ENCODE data around the gene PLCG2. TPM values are rescaled to one million over a fixed set of nuclear protein-coding genes. Genes with fewer than 3 reads are reported as not detected.

PLCG2 gene
- total and polyA plus RNA-seq, 2 experiments from 2014 or later = 2.5 to 5.0 TPM

DNA sequence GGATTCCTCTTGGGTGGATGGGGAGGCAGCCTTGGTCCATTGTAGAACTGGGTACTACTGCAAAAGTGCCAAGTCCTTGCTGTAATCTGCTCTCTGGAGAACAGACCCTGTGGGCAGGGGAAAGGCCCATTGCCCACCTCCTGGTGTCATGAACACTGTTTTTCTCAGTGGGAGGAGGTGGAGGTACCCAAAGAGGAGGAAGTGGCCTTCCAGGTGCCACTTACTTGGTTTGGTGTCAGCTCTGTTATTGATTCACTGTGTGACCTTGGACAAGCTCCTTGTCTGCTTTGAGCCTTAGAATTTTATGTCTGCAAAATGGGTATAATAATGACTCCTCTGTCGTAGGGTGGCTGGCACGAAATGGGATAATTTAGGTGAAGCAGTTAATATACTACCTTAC lies 55.8 kb downstream of the PLCG2 start:
- Histone ChIP-seq H3K27me3 (no peaks in the 10 kb centered on the region), H4K20me1 (ENCODE audit: insufficient read depth, poor library complexity, severe bottlenecking) (no peaks in the 10 kb centered on the region)

GRCh38 chr16:81836279-81837054 lies 57.4 kb downstream of the PLCG2 start:
- no peaks in the 10 kb centered on the region for H3K9me2 ChIP-seq (replicated peaks; ENCODE audit: insufficient read depth)
- H2AFZ ChIP-seq = no peak overlapping the region
- H3K9me3 ChIP-seq (ENCODE audit: low read depth) = no peaks in the 10 kb centered on the region
- no peaks in the 10 kb centered on the region for H3K4me1 ChIP-seq (ENCODE audit: insufficient read depth)
- no peaks in the 10 kb centered on the region for H3K27me3 ChIP-seq
- H3K4me2 ChIP-seq = no peak overlapping the region
- H3K4me3 ChIP-seq = no peak overlapping the region
- no peak for DNase-seq (ENCODE audit: low spot score)
- no peak overlapping the region for H3K27ac ChIP-seq
- no peaks in the 10 kb centered on the region for H3K79me2 ChIP-seq
- TF ChIP-seq EZH2 (IDR thresholded peaks at IDR 0.05; ENCODE audit: borderline replicate concordance) (no peak), EZH2phosphoT487 (IDR thresholded peaks at IDR 0.05; ENCODE audit: low read depth, severe bottlenecking, unreplicated experiment) (no peak)
- TF ChIP-seq, protein P1, sequence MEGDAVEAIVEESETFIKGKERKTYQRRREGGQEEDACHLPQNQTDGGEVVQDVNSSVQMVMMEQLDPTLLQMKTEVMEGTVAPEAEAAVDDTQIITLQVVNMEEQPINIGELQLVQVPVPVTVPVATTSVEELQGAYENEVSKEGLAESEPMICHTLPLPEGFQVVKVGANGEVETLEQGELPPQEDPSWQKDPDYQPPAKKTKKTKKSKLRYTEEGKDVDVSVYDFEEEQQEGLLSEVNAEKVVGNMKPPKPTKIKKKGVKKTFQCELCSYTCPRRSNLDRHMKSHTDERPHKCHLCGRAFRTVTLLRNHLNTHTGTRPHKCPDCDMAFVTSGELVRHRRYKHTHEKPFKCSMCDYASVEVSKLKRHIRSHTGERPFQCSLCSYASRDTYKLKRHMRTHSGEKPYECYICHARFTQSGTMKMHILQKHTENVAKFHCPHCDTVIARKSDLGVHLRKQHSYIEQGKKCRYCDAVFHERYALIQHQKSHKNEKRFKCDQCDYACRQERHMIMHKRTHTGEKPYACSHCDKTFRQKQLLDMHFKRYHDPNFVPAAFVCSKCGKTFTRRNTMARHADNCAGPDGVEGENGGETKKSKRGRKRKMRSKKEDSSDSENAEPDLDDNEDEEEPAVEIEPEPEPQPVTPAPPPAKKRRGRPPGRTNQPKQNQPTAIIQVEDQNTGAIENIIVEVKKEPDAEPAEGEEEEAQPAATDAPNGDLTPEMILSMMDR (IDR thresholded peaks at IDR 0.05; ENCODE audit: poor library complexity) = no peak
- 85% methylated on average over 12 of the region's 12 CpGs for WGBS (ENCODE audit: low lambda C conversion rate, missing lambda C conversion rate)
- H3K36me3 ChIP-seq (replicated peaks; ENCODE audit: insufficient read depth, low read depth) = no peaks in the 10 kb centered on the region
- no peaks in the 10 kb centered on the region for H4K20me1 ChIP-seq (ENCODE audit: insufficient read depth, poor library complexity, severe bottlenecking)

More for the DNA sequence above, 55.8 kb downstream of the PLCG2 start:
- Histone ChIP-seq H3K9me2 (replicated peaks; ENCODE audit: insufficient read depth) (no peaks in the 10 kb centered on the region), H3K9me3 (ENCODE audit: low read depth) (no peaks in the 10 kb centered on the region), H3K4me3 (no peak overlapping the region), H2AFZ (no peak overlapping the region), H3K4me1 (ENCODE audit: insufficient read depth) (no peaks in the 10 kb centered on the region), H3K27ac (no peak overlapping the region), H3K79me2 (no peaks in the 10 kb centered on the region), H3K36me3 (replicated peaks; ENCODE audit: insufficient read depth, low read depth) (no peaks in the 10 kb centered on the region), H3K4me2 (no peak overlapping the region)
- DNase-seq (ENCODE audit: low spot score) = no peak
- no peak for TF ChIP-seq EZH2 (IDR thresholded peaks at IDR 0.05; ENCODE audit: borderline replicate concordance)
- no peak for TF ChIP-seq EZH2phosphoT487 (IDR thresholded peaks at IDR 0.05; ENCODE audit: low read depth, severe bottlenecking, unreplicated experiment)
- TF ChIP-seq, protein P1 (IDR thresholded peaks at IDR 0.05; ENCODE audit: poor library complexity) = no peak
- WGBS (ENCODE audit: low lambda C conversion rate, missing lambda C conversion rate) = 93% methylated on average over 2 of the region's 2 CpGs

- Histone ChIP-seq H3K27ac (no peak overlapping the region), H3K4me1 (ENCODE audit: insufficient read depth) (no peaks in the 10 kb centered on the region), H4K20me1 (ENCODE audit: insufficient read depth, poor library complexity, severe bottlenecking) (no peaks in the 10 kb centered on the region), H3K27me3 (no peaks in the 10 kb centered on the region), H3K9me3 (ENCODE audit: low read depth) (no peaks in the 10 kb centered on the region), H3K4me3 (no peak overlapping the region), H3K4me2 (no peak overlapping the region), H3K9me2 (replicated peaks; ENCODE audit: insufficient read depth) (no peaks in the 10 kb centered on the region), H3K79me2 (no peaks in the 10 kb centered on the region), H2AFZ (no peak overlapping the region), H3K36me3 (replicated peaks; ENCODE audit: insufficient read depth, low read depth) (no peaks in the 10 kb centered on the region)
- WGBS (ENCODE audit: low lambda C conversion rate, missing lambda C conversion rate) = 79% methylated on average over 9 of the region's 9 CpGs
- TF ChIP-seq EZH2phosphoT487 (IDR thresholded peaks at IDR 0.05; ENCODE audit: low read depth, severe bottlenecking, unreplicated experiment) = no peak
- no peak for DNase-seq (ENCODE audit: low spot score)
Observed at GRCh38 chr16:81837312-81837751, 58.2 kb downstream of the PLCG2 start.

DNA sequence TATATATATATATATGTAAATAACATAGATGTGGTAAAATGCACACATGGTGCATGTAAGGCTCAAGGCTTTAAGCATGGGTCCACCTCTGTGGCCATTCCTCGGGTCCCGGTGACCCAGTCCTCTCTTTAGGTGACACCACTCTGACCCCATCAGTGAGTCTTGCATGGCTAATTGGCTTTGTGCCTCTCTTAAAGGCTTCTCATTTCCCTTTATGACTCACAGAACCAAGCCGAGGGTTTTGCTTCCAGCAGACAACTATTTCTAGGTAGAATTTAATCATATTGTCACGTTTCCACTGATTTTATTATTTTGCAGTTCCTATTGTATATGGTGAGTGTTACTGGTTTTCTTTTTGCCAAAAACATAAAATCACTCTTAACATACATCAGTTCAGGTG lies 59.7 kb downstream of the PLCG2 start:
- no peaks in the 10 kb centered on the region for H3K4me1 ChIP-seq (ENCODE audit: insufficient read depth)
- H3K36me3 ChIP-seq (replicated peaks; ENCODE audit: insufficient read depth, low read depth) = no peaks in the 10 kb centered on the region
- H3K27ac ChIP-seq = no peak overlapping the region
- H2AFZ ChIP-seq = no peak overlapping the region
- H3K9me3 ChIP-seq (ENCODE audit: low read depth) = no peaks in the 10 kb centered on the region
- no peaks in the 10 kb centered on the region for H3K27me3 ChIP-seq
- no peaks in the 10 kb centered on the region for H3K9me2 ChIP-seq (replicated peaks; ENCODE audit: insufficient read depth)
- no peak for DNase-seq (ENCODE audit: low spot score)
- WGBS (ENCODE audit: low lambda C conversion rate, missing lambda C conversion rate) = 70% methylated on average over 4 of the region's 4 CpGs
- no peaks in the 10 kb centered on the region for H3K79me2 ChIP-seq
- no peak for TF ChIP-seq EZH2 (IDR thresholded peaks at IDR 0.05; ENCODE audit: borderline replicate concordance)
- no peak for TF ChIP-seq EZH2phosphoT487 (IDR thresholded peaks at IDR 0.05; ENCODE audit: low read depth, severe bottlenecking, unreplicated experiment)
- TF ChIP-seq, protein P1 (IDR thresholded peaks at IDR 0.05; ENCODE audit: poor library complexity) = no peak
- no peak overlapping the region for H3K4me2 ChIP-seq
- no peaks in the 10 kb centered on the region for H4K20me1 ChIP-seq (ENCODE audit: insufficient read depth, poor library complexity, severe bottlenecking)
- H3K4me3 ChIP-seq = no peak overlapping the region
